GOT3 (cell line): ENCODE measurements around the gene CUEDC2.

Experiments used
- DNase-seq: peaks from one replicate; lab custom pipeline; 2025; ENCODE audit warnings: mixed read lengths; lab: John Stamatoyannopoulos, UW

The CUEDC2 gene

GRCh38 chr10:102396730-102397151 is 35.6 kb downstream of the CUEDC2 start:
- DNase-seq: no peak

DNA sequence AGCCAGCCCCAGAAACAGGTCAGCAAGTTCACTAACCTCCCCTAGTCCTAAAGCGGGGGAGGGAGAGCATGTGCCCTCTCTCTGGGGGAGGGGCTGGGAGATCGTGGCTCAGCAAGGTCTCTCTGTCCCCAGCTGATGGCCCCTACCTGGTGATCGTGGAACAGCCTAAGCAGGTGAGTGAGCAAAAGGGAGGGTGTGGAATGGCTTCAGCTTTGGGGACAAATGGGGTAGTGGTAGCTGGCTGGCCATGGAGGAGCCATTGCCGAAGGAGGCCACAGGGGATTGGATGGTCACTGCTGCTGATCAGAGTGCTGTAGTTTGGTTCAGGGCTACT is 36.1 kb downstream of the CUEDC2 start:
- no peak for DNase-seq

- DNase-seq: peak; percentile 61
These were observed 36.7 kb downstream of the CUEDC2 start, which contains the start of gene NFKB2 for GRCh38 chr10:102395400-102396316. NFKB2 (plus strand) TSS chr10:102395705; CDS start chr10:102395960, 255 bp downstream.

DNA sequence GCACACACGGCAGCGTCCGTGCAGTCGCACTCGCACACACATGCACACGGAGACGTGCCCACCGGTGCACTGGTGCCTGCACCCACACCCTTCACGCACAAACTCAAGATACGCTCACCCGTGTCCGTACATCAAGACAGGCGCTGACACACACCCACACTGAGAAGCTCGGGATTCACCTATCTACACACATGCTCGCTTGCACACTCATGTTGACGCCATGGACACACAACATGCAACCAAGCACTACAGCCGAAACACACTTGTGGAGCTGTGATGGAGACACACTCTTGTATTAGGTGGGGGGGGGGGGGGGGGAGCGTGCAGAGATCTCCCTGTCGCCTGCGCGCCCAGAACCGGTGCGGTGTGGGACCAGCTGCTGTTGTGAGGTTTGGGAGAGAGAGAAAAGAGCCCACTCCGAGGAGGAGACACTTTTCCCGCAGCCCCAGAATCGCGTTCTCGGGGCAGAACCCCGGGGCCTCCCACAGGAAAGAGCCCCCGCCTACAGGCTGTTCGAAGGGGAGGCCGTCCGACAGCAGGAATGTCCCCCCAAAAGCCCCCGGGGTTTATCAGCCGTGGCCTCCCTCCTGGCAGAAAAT is 37.5 kb downstream of the CUEDC2 start:
- DNase-seq: no peak

GRCh38 chr10:102394079-102394800 is 38.1 kb downstream of the CUEDC2 start:
- DNase-seq: peak; percentile 88

DNA sequence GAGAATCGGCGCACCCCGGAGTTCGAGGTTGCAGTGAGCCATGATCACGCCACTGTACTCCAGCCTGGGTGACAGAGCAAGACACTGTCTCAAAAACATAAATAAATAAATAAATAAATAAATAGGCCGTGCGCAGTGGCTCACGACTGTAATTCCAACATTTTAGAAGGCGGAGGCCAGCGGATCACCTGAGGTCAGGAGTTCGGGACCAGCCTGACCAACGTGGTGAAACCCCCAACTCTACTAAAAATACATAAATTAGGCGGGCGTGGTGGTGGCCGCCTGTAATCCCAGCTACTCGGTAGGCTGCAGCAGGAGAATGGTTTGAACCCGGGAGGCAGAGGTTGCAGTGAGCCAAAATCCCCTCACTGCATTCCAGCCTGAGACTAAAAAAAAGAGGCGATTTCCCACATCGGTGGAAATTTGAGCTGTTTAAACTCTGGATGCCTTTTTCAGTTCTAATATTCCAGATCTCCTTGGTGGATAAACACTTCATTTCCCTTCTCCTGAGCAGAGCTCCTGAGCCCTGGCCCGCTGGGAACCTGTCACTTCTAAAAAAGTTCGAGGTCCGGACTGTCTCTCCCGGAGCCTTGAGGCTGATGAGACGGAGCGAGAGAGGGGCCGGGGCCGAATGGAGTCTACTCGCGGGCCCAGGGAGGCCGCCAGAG is 38.8 kb downstream of the CUEDC2 start:
- no peak for DNase-seq

DNA sequence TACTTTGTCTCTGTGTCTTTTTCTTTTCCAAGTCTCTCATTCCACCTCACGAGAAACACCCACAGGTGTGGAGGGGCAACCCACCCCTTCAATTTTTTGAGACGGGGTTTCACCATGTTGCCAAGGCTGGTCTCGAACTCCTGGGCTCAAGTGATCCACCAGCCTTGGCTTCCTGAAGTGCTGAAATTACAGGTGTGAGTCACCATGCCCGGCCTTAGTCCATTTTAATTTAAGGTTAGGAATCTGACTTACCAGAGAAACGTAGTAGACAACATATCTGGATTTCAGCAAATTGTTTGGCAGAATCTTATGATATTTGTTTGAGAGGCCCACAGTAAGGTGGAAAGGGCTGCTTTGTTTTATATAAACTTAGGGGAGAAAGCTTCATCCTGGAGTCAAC is 40.1 kb downstream of the CUEDC2 start:
- no peak for DNase-seq

GRCh38 chr10:102389894-102390293 is 42.5 kb downstream of the CUEDC2 start:
- no peak for DNase-seq

DNA sequence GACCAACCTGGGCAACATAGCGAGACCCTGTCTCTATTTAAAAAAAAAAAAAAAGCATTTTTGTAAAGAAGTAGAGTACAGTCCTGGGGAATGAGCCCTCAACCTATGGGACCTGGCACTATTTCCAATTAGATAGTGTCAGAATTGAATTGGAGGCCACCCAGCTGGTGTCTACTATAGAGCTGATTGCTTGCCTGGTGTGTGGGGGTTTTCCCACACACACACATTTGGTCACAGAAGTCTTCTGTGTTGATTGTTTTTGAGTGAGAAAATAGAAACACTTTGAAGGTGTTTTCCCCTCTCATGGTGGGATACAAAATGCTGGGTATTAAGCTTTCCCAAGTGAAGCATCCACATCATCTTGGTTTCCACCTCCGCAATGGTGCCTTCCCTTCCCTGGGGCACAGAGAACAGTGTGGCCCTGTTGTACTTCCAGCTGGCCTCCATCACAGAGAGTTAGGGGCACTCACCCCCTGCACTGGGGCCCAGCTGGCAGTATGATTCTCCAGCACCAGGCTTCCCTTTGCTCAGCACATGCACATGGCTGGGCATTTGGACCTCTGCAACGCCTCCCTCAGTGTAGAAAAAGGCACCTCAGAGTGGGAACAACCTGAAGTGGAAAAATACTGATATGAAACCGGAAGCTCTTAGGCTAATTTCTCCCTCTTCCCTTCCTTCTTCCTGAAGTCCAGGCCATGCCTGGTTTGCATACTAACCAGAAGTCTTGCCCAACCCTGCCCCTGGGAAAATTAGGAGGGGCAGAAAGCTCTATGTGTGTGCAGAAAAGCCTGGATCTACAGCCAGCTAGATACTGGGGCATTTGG is 47.6 kb downstream of the CUEDC2 start:
- no peak for DNase-seq

DNA sequence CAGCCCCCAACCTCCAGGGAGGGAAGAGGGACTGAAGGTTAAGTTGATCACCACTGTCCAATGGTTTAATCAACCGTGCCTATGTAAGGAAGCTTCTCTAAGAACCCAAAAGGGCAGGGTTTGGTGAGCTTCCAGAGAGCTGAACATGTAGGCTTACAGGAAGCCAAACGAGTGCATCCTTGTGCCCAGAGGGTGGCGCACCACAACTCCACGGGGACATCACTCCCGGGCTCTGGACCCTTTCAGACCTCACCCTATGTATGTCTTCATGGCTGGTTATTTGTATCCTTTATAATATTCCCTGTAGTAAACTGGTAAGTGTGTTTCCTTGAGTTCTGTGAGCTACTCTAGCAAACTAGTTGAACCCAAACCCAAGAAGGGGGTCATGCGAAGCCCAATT is 48.3 kb downstream of the CUEDC2 start:
- DNase-seq: no peak

DNA sequence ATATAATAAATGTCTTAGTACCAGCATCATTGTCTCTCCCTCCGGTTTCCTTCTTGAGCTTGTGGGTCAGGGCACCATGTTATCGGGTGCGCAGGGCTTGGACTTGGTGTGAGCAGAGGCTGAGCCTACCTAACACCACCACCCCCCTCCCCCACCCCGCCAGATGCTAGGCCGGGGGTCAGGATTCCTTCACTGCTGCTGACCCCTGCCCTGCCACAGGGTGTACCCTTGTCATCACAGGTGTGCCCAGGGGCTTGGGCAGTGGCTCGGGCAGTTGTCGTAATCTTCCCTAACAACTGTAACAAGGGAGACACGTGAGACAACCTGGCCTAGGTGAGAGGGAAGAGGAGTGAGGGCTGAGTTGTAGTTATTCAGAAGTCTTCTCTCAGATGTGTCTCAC is 49.5 kb downstream of the CUEDC2 start:
- DNase-seq: no peak

DNA sequence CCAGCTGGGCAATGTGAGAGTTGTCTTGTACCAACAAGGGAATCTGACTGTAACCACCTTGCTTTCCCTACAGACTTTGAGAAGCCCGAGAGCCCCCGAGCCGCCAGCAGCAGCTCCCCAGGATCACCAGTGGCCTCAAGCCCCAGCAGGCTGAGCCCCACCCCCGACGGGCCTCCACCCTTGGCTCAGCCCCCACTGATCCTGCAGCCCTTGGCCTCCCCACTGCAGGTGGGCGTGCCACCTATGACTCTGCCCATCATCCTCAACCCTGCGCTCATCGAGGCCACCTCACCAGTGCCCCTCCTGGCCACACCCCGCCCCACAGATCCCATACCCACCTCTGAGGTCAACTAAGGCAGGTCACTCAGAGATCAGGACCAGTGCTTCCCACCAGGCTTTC is 50.4 kb downstream of the CUEDC2 start:
- no peak for DNase-seq

GRCh38 chr10:102379383-102379782 is 53.0 kb downstream of the CUEDC2 start:
- DNase-seq: no peak

- no peak for DNase-seq
These were observed 55.5 kb downstream of the CUEDC2 start for GRCh38 chr10:102376901-102377300.

DNA sequence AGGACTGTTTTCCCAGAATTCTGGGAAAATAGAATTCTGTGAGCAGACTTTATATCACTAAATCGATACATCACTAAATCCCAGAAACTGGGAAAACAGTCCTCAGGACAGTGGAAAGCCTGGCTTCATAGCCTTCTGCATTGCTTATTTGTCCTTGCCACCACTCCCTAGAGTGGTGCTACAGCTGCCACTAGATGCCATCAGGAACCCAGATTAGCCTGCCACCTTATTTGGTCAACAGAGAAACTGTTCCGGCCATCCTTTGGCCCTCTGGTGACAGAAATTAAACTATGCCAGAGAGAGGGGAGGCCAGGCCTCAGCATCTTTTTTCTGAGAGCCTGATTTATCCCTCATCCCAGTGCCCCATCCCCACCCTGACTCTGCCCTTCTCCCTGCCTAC is 56.5 kb downstream of the CUEDC2 start:
- no peak for DNase-seq

DNA sequence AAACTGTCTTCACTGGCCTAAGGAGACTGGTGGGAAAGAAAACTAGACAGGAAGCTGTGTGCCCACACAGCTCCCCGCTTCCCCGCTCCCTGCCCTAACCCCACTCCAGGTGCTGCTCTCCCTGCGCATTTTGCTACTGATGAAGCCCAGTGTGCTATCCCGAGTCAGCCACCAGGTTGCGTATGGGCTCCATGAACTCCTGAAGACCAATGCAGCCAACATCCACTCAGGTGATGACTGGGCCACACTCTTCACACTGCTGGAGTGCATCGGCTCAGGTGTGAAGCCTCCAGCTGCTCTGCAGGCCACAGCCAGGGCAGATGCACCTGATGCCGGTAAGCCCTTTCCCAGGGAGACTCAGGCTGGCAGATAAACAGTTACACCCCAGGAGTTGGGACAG is 57.1 kb downstream of the CUEDC2 start:
- DNase-seq: no peak
